Measurements from ENCODE around the gene G3BP1.
"Not testable (repeated sequence)": the region's sequence is repeated elsewhere in the genome, so short reads cannot be mapped to it uniquely, and the experiment has no call there.

G3BP1 gene

GRCh38 chr5:151822141-151822540 is 50.4 kb downstream of the G3BP1 start:
- DNase-seq (ENCODE audit: insufficient read length, low spot score) (no peak), FAIRE-seq (no peak)
- TF ChIP-seq POLR2A (IDR thresholded peaks at IDR 0.05; ENCODE audit: low read depth, low read length) = no peak

DNA sequence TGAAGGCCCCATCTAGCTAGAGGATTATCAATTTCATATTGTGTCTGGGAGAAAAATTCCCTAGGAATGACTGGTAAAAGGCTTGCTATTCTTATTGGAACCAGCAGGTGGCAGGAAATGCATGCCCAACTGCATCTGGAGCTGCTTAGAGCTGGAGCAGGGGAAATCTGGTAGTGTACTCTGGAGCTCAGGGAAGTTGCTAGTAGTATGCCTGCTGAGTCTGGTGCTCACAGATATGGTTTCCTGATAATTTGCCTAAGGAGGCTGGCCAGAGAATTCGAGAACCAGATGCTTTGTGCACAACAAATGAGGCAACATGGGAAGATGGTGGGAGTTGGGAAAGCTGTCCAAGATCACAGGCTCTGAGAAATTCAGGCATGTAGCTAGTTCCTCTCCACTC is 53.7 kb downstream of the G3BP1 start:
- no peak for TF ChIP-seq POLR2A (IDR thresholded peaks at IDR 0.05; ENCODE audit: low read depth, low read length)
- FAIRE-seq (peak; percentile 41), DNase-seq (ENCODE audit: insufficient read length, low spot score) (peak; percentile 26)

- TF ChIP-seq POLR2A (IDR thresholded peaks at IDR 0.05; ENCODE audit: low read depth, low read length) = no peak
- no peak for FAIRE-seq
- no peak for DNase-seq (ENCODE audit: insufficient read length, low spot score)
Observed at GRCh38 chr5:151829370-151829769, 57.6 kb downstream of the G3BP1 start.

GRCh38 chr5:151832843-151833242 is 61.1 kb downstream of the G3BP1 start:
- FAIRE-seq; DNase-seq (ENCODE audit: insufficient read length, low spot score): not testable (repeated sequence)

- DNase-seq (ENCODE audit: insufficient read length, low spot score) = no peak
- no peak for TF ChIP-seq POLR2A (IDR thresholded peaks at IDR 0.05; ENCODE audit: low read depth, low read length)
- FAIRE-seq = no peak
Observed at GRCh38 chr5:151846765-151847164, 75.0 kb downstream of the G3BP1 start.

DNA sequence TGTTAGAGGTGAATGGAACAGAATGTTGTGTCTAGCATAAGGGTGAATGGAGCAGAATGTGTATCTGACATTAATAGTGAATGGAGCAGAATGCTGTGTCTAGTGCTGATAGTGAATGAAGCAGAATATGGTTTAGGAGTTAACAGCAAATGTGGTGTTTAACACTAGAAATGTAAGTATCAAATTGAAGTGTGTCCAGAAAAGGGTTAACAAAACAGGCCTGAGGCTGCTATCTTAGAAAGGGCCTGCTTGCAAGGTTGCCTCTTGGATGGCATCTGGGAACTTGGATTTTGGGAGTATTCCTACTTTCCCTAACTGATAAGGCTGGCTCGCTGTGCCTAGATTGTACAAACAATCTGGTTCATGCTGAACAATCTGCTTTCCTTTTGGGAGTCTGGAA is 76.1 kb downstream of the G3BP1 start:
- FAIRE-seq (no peak), DNase-seq (ENCODE audit: insufficient read length, low spot score) (no peak)
- TF ChIP-seq POLR2A (IDR thresholded peaks at IDR 0.05; ENCODE audit: low read depth, low read length) = no peak

- no peak for DNase-seq (ENCODE audit: insufficient read length, low spot score)
- TF ChIP-seq POLR2A (IDR thresholded peaks at IDR 0.05; ENCODE audit: low read depth, low read length) = no peak
- FAIRE-seq = no peak
Observed at GRCh38 chr5:151855701-151856100, 83.9 kb downstream of the G3BP1 start.

DNA sequence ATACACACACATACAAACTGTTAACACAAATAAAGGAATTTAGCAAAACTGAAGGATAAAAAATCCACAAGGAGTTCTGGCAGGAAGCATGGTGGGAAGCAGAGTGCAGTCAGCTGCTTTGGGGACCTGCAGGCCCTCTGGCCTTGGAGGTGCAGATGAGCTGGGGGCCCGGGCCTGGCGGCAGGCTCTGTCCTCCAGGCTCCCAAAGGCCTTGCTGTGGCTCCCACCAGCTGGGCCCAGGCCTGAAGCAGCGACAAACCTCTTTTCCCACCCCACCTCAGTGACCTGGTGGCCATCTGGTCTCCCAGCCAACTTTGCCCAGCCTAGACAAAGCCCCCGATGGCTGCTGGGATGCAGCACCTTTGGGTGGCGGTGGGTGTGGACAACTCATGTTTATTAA is 85.1 kb downstream of the G3BP1 start:
- FAIRE-seq (no peak), DNase-seq (ENCODE audit: insufficient read length, low spot score) (no peak)
- no peak for TF ChIP-seq POLR2A (IDR thresholded peaks at IDR 0.05; ENCODE audit: low read depth, low read length)

DNA sequence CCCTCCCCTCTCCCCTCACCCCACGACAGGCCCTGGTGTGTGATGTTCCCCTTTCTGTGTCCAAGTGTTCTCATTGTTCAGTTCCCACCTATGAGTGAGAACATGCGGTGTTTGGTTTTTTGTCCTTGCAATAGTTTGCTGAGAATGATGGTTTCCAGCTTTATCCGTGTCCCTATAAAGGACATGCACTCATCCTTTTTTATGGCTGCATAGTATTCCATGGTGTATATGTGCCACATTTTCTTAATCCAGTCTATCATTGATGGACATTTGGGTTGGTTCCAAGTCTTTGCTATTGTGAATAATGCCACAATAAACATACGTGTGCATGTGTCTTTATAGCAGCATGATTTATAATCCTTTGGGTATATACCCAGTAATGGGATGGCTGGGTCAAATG is 89.1 kb downstream of the G3BP1 start:
- FAIRE-seq; DNase-seq (ENCODE audit: insufficient read length, low spot score): not testable (repeated sequence)
